GM12864 (cell line): Measurements from ENCODE around the gene SULF2.

Source experiments
- DNase-seq: peaks from one replicate; pipeline ENCODE4 v3.0.0-alpha.2; 2011; ENCODE audit warnings: low read depth
- H3K4me3 ChIP-seq: 2 replicates; pipeline ENCODE4 v1.5.1; 2011; ENCODE audit warnings: mild to moderate bottlenecking, low read depth, low read length, control low read depth
- TF ChIP-seq, protein P1 (sequence below): IDR thresholded peaks from 2 replicates; pipeline ENCODE4 v1.5.1; 2011; ENCODE audit warnings: low read depth, mild to moderate bottlenecking, moderate library complexity, low read length, control low read depth, inconsistent platforms; ENCODE audit errors: missing control alignments

SULF2 gene

DNA sequence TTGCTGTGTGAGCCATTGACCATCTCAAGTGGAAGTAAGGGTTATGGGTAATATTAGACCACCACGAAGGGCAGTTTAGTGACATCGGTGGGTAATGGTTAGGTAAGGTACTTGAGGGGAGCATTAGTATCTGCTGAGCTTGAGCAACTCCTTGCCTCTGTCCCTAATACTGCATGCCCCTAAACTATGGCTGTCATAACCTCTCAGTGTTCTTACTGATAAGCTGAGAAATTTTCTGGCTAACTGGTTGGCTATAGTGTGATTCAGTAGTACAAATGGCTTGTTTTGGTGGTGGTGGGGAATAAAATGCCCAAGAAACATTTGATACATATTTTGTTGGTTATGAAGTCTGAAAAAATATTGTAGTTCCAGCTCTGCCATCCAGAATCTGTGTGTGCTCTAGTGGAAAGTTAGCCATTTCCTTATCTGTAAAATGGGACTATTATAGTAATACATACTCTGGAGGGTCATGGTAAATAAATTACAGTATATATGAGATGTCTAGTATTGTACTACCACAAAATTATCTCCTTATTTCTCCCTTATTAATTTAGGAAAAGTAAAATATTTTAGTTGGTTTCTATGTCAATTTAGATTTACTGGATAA, 170.5 kb downstream of the SULF2 start:
- no peak for DNase-seq
- TF ChIP-seq, protein P1, sequence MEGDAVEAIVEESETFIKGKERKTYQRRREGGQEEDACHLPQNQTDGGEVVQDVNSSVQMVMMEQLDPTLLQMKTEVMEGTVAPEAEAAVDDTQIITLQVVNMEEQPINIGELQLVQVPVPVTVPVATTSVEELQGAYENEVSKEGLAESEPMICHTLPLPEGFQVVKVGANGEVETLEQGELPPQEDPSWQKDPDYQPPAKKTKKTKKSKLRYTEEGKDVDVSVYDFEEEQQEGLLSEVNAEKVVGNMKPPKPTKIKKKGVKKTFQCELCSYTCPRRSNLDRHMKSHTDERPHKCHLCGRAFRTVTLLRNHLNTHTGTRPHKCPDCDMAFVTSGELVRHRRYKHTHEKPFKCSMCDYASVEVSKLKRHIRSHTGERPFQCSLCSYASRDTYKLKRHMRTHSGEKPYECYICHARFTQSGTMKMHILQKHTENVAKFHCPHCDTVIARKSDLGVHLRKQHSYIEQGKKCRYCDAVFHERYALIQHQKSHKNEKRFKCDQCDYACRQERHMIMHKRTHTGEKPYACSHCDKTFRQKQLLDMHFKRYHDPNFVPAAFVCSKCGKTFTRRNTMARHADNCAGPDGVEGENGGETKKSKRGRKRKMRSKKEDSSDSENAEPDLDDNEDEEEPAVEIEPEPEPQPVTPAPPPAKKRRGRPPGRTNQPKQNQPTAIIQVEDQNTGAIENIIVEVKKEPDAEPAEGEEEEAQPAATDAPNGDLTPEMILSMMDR: no peak
- H3K4me3 ChIP-seq: no peak overlapping the region

DNA sequence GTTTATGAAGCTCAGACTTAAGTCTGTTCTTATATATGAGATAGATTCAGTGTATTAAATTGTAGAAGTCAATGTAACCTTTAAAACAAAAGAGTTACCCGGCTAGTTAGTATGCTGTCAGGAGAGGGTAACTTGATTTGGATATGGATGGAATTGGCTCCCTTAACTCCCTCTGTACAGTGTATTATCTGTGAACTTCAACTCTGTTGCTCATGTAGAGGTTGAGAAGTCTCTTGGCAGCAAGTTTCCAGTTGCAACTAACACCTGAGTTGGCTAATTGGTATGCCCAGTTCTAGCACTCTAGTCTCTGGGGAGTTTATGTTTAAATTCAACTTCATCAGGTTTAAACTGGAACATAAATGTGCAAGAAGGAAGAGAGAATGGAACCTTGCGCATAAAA, 172.6 kb downstream of the SULF2 start:
- H3K4me3 ChIP-seq: no peak overlapping the region
- DNase-seq: no peak

DNA sequence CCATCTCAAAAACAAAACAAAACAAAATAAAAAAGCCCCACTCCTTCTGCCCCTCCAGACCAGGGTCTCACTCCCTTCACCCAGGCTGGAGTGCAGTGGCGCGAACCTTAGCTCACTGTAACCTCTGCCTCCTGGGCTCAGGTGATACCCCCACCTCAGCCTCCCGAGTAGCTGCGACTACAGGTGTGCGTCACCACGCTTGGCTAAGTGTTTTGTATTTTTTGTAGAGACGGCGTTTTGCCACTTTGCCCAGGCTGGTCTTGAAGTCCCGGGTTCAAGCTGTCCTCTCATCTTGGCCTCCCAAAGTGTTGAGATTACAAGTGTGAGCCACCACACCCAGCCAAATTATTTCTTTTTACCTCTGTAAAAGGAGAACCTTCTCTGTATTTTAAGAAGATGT, 173.5 kb downstream of the SULF2 start:
- H3K4me3 ChIP-seq: no peak overlapping the region
- TF ChIP-seq, protein P1: no peak
- no peak for DNase-seq

More for the DNA sequence above, 172.6 kb downstream of the SULF2 start:
- TF ChIP-seq, protein P1: no peak

DNA sequence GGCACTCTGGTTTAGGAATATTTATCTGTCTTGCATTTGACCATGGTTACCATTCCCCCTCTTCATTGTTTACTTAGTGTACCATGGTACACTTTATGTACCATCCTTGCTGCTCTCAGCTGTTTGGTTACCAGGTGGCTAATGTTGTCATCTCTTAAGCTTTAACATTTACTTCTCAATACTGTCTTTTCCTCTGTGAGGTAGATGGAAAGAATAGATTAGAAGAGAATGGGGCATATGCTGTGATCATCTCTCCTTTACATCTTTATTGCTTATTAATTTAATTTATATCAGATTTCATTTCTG, 174.4 kb downstream of the SULF2 start:
- no peak for DNase-seq
- TF ChIP-seq, protein P1: no peak
- H3K4me3 ChIP-seq: no peak overlapping the region

DNA sequence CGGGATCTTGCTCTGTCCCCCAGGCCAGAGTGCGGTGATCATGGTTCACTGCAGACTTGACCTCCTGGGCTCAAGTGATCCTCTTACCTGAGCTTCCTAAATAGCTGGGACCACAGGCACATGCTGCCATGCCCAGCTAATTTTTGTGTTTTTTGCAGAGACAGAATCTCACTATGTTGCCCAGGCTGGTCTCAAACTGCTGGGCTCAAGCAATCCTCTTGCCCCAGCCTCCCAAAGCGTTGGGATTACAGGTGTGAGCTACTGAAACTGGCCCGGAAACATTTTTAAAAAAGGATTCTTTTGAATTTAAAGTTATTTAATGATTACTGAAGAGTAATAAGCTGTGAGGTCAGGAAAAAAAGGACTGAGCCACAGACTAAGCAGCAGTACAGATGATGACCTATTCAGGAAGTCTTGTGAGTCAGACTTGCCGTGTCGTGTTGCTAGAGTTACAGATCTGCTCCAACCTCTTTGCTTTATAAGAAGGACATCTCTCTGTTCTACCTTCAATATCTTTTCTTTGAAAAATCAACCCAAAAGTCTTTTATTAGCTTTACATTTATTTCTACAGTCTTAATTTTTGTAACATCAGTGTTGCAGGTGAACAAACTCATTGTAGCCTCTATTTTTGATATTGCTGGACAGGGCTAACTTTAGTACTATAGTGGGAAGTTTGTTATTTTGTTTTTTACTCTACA, 174.9 kb downstream of the SULF2 start:
- DNase-seq: peak; percentile 25
- TF ChIP-seq, protein P1: no peak
- no peak overlapping the region for H3K4me3 ChIP-seq

DNA sequence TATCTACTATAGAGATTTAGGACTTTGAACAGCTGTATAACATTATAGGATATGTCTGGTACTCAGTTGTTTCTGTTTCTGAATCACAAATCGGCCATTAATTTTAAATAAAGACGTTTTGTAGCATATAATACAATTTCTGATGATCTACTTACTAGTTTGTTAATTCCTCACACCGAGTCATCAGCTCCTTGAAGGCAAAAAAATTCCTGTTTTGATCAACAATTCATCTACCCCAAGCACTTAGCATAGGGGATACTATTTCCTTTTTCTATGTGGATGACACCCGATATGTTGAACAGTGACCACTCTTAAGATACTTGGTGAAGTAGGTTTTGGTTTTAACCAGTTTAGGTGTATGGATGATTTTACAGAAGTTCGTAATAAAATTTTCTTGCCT, 176.3 kb downstream of the SULF2 start:
- TF ChIP-seq, protein P1: no peak
- H3K4me3 ChIP-seq: no peak overlapping the region
- no peak for DNase-seq
